Hepatocyte (in vitro differentiated cells): Measurements from ENCODE around the gene POU5F1. TPM values are rescaled to one million over a fixed set of nuclear protein-coding genes. Genes with fewer than 3 reads are reported as not detected.

Experiments
- DNase-seq: peaks from one replicate; pipeline ENCODE4 v3.0.0-alpha.2; 2016; ENCODE audit warnings: low spot score
- H2AFZ ChIP-seq: fragments of 200-600 bp; sonication (generic); 2 replicates; pipeline ENCODE4 v1.6.0; 2016; ENCODE audit warnings: antibody characterized with exemption, mild to moderate bottlenecking
- H3K27ac ChIP-seq: fragments of 200-600 bp; sonication (generic); 2 replicates; pipeline ENCODE4 v1.5.1; 2016; ENCODE audit warnings: mild to moderate bottlenecking
- H3K27me3 ChIP-seq: fragments of 200-600 bp; sonication (generic); 2 replicates; pipeline ENCODE4 v1.6.1; 2016
- H3K36me3 ChIP-seq: fragments of 200-600 bp; sonication (generic); replicated peaks from 2 replicates; pipeline ENCODE4 v1.5.1; 2016; ENCODE audit warnings: low read depth; ENCODE audit not compliant: insufficient read depth
- H3K4me1 ChIP-seq: fragments of 200-600 bp; sonication (generic); 2 replicates; pipeline ENCODE4 v1.5.1; 2016; ENCODE audit warnings: mild to moderate bottlenecking, moderate library complexity; ENCODE audit not compliant: insufficient read depth
- H3K4me2 ChIP-seq: fragments of 200-600 bp; sonication (generic); 2 replicates; pipeline ENCODE4 v1.6.0; 2016
- H3K4me3 ChIP-seq: fragments of 200-600 bp; sonication (generic); 2 replicates; pipeline ENCODE4 v1.5.1; 2016; ENCODE audit warnings: mild to moderate bottlenecking
- H3K79me2 ChIP-seq: fragments of 200-600 bp; sonication (generic); 2 replicates; pipeline ENCODE4 v1.6.0; 2017; ENCODE audit warnings: mild to moderate bottlenecking
- H3K9me2 ChIP-seq: fragments of 200-600 bp; sonication (generic); replicated peaks from 2 replicates; pipeline ENCODE4 v1.6.0; 2017; ENCODE audit warnings: mild to moderate bottlenecking; ENCODE audit not compliant: insufficient read depth
- H3K9me3 ChIP-seq: fragments of 200-600 bp; sonication (generic); 2 replicates; pipeline ENCODE4 v1.5.1; 2016; ENCODE audit warnings: low read depth, mild to moderate bottlenecking
- H4K20me1 ChIP-seq: fragments of 200-600 bp; sonication (generic); 2 replicates; pipeline ENCODE4 v1.6.0; 2016; ENCODE audit warnings: mild to moderate bottlenecking; ENCODE audit not compliant: insufficient read depth, poor library complexity, severe bottlenecking
- EZH2 ChIP-seq: fragments of 200-600 bp; sonication (generic); IDR thresholded peaks from 2 replicates; pipeline ENCODE4 v1.6.1; 2016; ENCODE audit warnings: antibody characterized with exemption, mild to moderate bottlenecking, borderline replicate concordance
- EZH2phosphoT487 ChIP-seq: fragments of 200-600 bp; sonication (generic); IDR thresholded peaks from one replicate; pipeline ENCODE4 v1.6.1; 2018; ENCODE audit warnings: antibody characterized with exemption, mild to moderate bottlenecking, low read depth, moderate library complexity; ENCODE audit not compliant: unreplicated experiment, severe bottlenecking
- whole genome bisulfite sequencing: methylation state at CpG from one replicate; pipeline ENCODE4 v1.1.6; 2016; ENCODE audit warnings: low lambda C conversion rate; ENCODE audit errors: missing lambda C conversion rate; 5-methylcytosine and 5-hydroxymethylcytosine counted together
- polyA plus RNA-seq: library from polyadenylated mRNA; unstranded; fragments of >200 nt; fragmentation: Nextera tagmentation; extraction: Ambion mirVana; gene quantifications from 2 replicates; pipeline ENCODE4 v1.2.1, GENCODE V29; 2016
- total RNA-seq: library from RNA; depleted of rRNA; stranded (reverse); fragments of >200 nt; gene quantifications from 2 replicates; pipeline ENCODE4 v1.2.3, GENCODE V29; 2014
- TF ChIP-seq, protein P1 (sequence below): fragments of 200-600 bp; sonication (generic); IDR thresholded peaks from 2 replicates; pipeline ENCODE4 v1.5.1; 2016; ENCODE audit warnings: antibody characterized with exemption, mild to moderate bottlenecking; ENCODE audit not compliant: poor library complexity

The POU5F1 gene
- total and polyA plus RNA-seq, 2 experiments from 2014 or later, result 1.1 to 1.8 TPM

DNA sequence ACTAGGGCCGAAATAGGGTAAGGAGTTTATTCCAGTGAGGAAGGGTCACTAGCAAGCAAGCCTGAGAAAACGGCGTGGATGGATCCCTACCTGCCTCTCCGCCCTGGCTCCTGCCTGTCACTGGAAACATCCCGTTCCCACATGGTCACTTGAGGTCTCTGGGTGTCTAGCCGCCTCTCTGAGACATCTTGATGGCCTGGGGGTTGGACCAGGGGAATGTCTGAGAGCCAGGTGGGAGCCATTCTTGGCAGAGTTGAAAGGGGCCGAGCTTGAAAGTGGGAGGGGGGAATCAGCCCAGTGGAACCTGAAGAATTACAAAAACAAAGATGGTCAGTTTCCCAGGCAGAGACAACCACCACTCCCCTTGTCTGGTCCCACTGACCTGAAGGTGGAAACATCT lies 13.8 kb downstream of the POU5F1 start:
- peaks cover 5% of the 10 kb centered on the region for H3K4me1 ChIP-seq
- H3K4me3 ChIP-seq, result no peak overlapping the region
- H3K27ac ChIP-seq, result no peak overlapping the region
- no peak overlapping the region for H2AFZ ChIP-seq
- H3K79me2 ChIP-seq, result no peaks in the 10 kb centered on the region
- H3K36me3 ChIP-seq, result no peaks in the 10 kb centered on the region
- H3K4me2 ChIP-seq, result no peak overlapping the region
- WGBS, result 94% methylated on average over 7 of the region's 7 CpGs
- no peaks in the 10 kb centered on the region for H3K9me2 ChIP-seq
- DNase-seq, result no peak
- H3K9me3 ChIP-seq, result no peaks in the 10 kb centered on the region
- H3K27me3 ChIP-seq, result no peaks in the 10 kb centered on the region
- H4K20me1 ChIP-seq, result no peaks in the 10 kb centered on the region
- TF ChIP-seq, protein P1, sequence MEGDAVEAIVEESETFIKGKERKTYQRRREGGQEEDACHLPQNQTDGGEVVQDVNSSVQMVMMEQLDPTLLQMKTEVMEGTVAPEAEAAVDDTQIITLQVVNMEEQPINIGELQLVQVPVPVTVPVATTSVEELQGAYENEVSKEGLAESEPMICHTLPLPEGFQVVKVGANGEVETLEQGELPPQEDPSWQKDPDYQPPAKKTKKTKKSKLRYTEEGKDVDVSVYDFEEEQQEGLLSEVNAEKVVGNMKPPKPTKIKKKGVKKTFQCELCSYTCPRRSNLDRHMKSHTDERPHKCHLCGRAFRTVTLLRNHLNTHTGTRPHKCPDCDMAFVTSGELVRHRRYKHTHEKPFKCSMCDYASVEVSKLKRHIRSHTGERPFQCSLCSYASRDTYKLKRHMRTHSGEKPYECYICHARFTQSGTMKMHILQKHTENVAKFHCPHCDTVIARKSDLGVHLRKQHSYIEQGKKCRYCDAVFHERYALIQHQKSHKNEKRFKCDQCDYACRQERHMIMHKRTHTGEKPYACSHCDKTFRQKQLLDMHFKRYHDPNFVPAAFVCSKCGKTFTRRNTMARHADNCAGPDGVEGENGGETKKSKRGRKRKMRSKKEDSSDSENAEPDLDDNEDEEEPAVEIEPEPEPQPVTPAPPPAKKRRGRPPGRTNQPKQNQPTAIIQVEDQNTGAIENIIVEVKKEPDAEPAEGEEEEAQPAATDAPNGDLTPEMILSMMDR, result no peak

DNA sequence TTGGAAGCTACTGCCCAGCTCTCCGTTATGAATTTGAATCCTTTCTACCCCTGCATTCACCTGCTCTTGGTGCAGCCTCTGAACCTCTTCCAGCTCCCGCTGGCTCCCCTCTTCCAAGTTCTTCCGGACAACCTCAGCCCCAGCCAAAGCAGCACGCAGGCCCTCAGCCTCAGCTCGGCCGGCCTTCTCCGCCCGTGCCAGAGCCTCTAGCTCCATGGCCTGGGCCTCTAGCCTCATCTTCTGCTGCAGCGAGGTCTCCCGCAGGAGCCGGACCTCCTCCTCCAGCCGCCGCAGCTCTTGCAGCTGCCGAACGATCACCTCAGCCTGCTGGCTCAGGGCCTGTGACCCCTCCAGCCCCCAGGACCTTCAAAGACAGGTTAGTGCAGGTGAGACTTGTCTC lies 16.0 kb downstream of the POU5F1 start:
- Histone ChIP-seq H4K20me1 (no peaks in the 10 kb centered on the region), H3K79me2 (no peaks in the 10 kb centered on the region), H3K36me3 (no peaks in the 10 kb centered on the region), H3K4me2 (no peak overlapping the region), H3K9me2 (no peaks in the 10 kb centered on the region), H3K4me1 (peaks cover 5% of the 10 kb centered on the region), H3K9me3 (no peaks in the 10 kb centered on the region), H3K27ac (no peak overlapping the region), H2AFZ (no peak overlapping the region), H3K4me3 (no peak overlapping the region), H3K27me3 (no peaks in the 10 kb centered on the region)
- 98% methylated on average over 15 of the region's 15 CpGs for WGBS
- TF ChIP-seq EZH2phosphoT487 (no peak), EZH2 (no peak)
- DNase-seq, result no peak

DNA sequence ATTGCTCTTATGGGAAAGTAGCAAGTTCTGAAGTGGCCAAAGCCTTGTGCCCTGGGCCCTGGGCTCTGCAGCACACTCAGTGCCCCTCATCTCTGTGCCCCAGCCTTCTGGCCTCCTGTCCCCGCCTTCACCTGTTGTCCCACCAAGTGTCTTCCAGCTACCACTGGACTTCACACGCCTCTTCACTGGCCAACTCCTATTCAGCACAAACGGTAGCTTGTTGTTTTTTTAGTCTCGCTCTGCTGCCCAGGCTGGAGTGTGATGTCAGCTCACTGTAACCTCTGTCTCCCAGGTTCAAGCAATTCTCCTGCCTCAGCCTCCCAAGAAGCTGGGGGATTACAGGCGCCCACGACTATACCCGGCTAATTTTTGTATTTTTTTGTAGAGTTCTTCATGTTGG lies 17.7 kb downstream of the POU5F1 start:
- Histone ChIP-seq H2AFZ (no peak overlapping the region), H3K27me3 (no peaks in the 10 kb centered on the region), H3K9me3 (no peaks in the 10 kb centered on the region), H3K79me2 (no peaks in the 10 kb centered on the region), H3K27ac (no peak overlapping the region), H3K4me2 (no peak overlapping the region), H3K9me2 (no peaks in the 10 kb centered on the region), H3K4me3 (no peak overlapping the region), H3K4me1 (no peaks in the 10 kb centered on the region), H4K20me1 (no peaks in the 10 kb centered on the region), H3K36me3 (no peaks in the 10 kb centered on the region)
- DNase-seq, result no peak
- WGBS, result 89% methylated on average over 7 of the region's 7 CpGs
- no peak for TF ChIP-seq EZH2
- TF ChIP-seq EZH2phosphoT487, result no peak
- TF ChIP-seq, protein P1, result no peak

DNA sequence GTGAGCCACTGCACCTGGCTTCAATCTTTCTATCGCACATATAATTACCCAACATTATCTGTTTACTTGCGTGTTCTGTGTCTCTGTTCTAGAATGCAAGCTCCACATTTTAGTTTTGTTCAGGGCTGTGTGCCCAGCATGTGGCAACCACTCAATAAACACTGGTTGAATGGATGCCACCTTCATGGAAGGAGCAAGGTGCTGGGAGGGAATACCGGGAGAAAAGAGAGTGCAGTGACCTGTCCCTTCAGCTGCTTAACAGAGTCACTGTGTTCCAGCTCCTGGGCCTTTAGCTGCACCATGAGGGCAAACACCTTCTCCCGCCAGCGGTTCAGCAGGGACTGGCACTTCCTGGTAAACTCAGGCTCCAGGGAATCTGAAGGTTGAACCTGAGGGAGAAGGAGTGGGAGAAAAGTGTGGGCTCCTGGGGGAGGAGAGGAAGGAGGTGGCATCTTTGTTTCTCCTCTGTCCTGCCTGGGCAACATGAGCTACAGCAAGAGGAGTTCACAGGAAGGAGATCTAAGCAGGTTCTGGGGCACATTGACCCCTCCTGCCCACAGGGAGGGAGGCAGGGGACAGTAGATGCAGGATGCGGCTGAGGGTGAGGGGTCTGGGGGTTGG lies 20.5 kb downstream of the POU5F1 start:
- H3K4me3 ChIP-seq, result no peak overlapping the region
- no peaks in the 10 kb centered on the region for H3K36me3 ChIP-seq
- 84% methylated on average over 6 of the region's 6 CpGs for WGBS

More for the DNA sequence above, 20.5 kb downstream of the POU5F1 start:
- Histone ChIP-seq H3K27ac (no peak overlapping the region), H3K4me2 (no peak overlapping the region), H3K27me3 (no peaks in the 10 kb centered on the region), H2AFZ (no peak overlapping the region), H3K79me2 (no peaks in the 10 kb centered on the region), H4K20me1 (no peaks in the 10 kb centered on the region), H3K9me3 (no peaks in the 10 kb centered on the region), H3K9me2 (no peaks in the 10 kb centered on the region), H3K4me1 (no peaks in the 10 kb centered on the region)
- TF ChIP-seq EZH2phosphoT487 (no peak), EZH2 (no peak)
- TF ChIP-seq, protein P1, result no peak
- no peak for DNase-seq
